ENCODE measurements around the gene RIN3.

DNA sequence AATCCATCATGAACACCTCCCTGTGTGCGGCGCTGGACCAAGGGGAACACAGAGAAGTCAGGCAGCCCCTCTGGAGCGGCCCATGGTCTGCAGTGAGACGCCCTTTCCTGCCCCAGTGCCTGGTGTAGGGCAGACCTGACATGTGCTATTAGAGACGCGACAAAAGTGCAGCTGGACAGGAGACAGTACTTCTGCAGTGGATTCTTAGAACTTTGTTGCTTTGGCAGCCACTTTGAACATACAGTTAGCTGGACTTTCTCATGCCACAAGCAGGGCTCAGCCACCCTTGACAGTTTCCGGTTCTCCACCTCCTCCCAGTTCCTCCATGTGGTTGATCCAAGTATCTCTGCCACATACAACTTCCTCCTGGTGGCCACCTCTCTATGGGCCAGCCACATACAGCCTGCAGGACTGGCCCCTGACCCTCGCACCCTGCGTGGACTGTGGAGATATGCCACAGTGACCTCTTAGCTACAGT, 188.9 kb downstream of the RIN3 start:
- no peak for TF ChIP-seq POLR2A (IDR thresholded peaks at IDR 0.05; ENCODE audit: extremely low read depth, insufficient read length)
- TF ChIP-seq, protein P1, sequence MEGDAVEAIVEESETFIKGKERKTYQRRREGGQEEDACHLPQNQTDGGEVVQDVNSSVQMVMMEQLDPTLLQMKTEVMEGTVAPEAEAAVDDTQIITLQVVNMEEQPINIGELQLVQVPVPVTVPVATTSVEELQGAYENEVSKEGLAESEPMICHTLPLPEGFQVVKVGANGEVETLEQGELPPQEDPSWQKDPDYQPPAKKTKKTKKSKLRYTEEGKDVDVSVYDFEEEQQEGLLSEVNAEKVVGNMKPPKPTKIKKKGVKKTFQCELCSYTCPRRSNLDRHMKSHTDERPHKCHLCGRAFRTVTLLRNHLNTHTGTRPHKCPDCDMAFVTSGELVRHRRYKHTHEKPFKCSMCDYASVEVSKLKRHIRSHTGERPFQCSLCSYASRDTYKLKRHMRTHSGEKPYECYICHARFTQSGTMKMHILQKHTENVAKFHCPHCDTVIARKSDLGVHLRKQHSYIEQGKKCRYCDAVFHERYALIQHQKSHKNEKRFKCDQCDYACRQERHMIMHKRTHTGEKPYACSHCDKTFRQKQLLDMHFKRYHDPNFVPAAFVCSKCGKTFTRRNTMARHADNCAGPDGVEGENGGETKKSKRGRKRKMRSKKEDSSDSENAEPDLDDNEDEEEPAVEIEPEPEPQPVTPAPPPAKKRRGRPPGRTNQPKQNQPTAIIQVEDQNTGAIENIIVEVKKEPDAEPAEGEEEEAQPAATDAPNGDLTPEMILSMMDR (IDR thresholded peaks at IDR 0.05; ENCODE audit: low read depth, low read length), result no peak

Measured in NB4 (cell line).